Stimulated activated CD4-positive, alpha-beta T cell treated with anti-CD3 and anti-CD28 coated beads, Interleukin-1b, Interleukin-23, amount 100 ng/mL, for 24 hours (primary cell): ENCODE results near the gene ERMN.

Experiments
- DNase-seq, 4 experiments: peaks; one replicate each; pipeline ENCODE4 v3.0.0-alpha.2; 2020; ENCODE audit warnings: low read depth in 4 of 4, low spot score in 1 of 4

The ERMN gene

GRCh38 chr2:157333304-157334047 lies 7.9 kb upstream of the ERMN start:
- DNase-seq: no peak

- no peak for DNase-seq
Observed at GRCh38 chr2:157329524-157329923, 3.9 kb upstream of the ERMN start.

GRCh38 chr2:157327621-157328500 lies 2.2 kb upstream of the ERMN start:
- DNase-seq: peak; percentile 80 to 90 (median 85)

- DNase-seq: no peak
Observed at GRCh38 chr2:157327200-157327599, 1.6 kb upstream of the ERMN start.

- no peak for DNase-seq
Observed at GRCh38 chr2:157326698-157327097, 1.1 kb upstream of the ERMN start.

- no peak for DNase-seq
Observed at GRCh38 chr2:157324331-157324843, 1.2 kb downstream of the ERMN start.

- no peak for DNase-seq
Observed at GRCh38 chr2:157322432-157322831, 3.2 kb downstream of the ERMN start.

GRCh38 chr2:157321466-157321865 lies 4.2 kb downstream of the ERMN start:
- no peak for DNase-seq

GRCh38 chr2:157320409-157320808 lies 5.2 kb downstream of the ERMN start:
- no peak for DNase-seq

GRCh38 chr2:157319795-157320194 lies 5.8 kb downstream of the ERMN start:
- no peak for DNase-seq

GRCh38 chr2:157318884-157319283 lies 6.7 kb downstream of the ERMN start:
- no peak for DNase-seq

- DNase-seq: no peak
Observed at GRCh38 chr2:157315901-157316300, 9.7 kb downstream of the ERMN start.

GRCh38 chr2:157312866-157313486 lies 12.6 kb downstream of the ERMN start:
- DNase-seq: no peak

- no peak for DNase-seq
Observed at GRCh38 chr2:157311706-157312105, 13.9 kb downstream of the ERMN start.

GRCh38 chr2:157309878-157310277 lies 15.7 kb downstream of the ERMN start:
- DNase-seq: no peak

GRCh38 chr2:157307021-157307420 lies 18.6 kb downstream of the ERMN start:
- DNase-seq: no peak

GRCh38 chr2:157305723-157306110 lies 19.9 kb downstream of the ERMN start:
- DNase-seq: no peak

- no peak for DNase-seq
Observed at GRCh38 chr2:157304811-157305722, 20.6 kb downstream of the ERMN start.

- DNase-seq: no peak
Observed at GRCh38 chr2:157303612-157304011, 22.0 kb downstream of the ERMN start.

- no peak for DNase-seq
Observed at GRCh38 chr2:157302492-157303099, 23.0 kb downstream of the ERMN start.
